AG04449 (cell line): ENCODE measurements around the gene CNTN4.

Source experiments
- CTCF ChIA-PET: fragments of 350-600 bp; formaldehyde crosslinking; extraction: SDS; loops from one replicate; lab custom pipeline; 2021; ENCODE audit warnings: antibody characterized with exemption; lab: Yijun Ruan, JAX
- POLR2A ChIA-PET: fragments of 400-600, 350-600 bp; formaldehyde crosslinking; extraction: SDS; loops from one replicate; lab custom pipeline; 2020; ENCODE audit warnings: antibody characterized with exemption, inconsistent platforms; lab: Yijun Ruan, JAX
- DNase-seq: peaks from one replicate; pipeline ENCODE4 v3.0.0-alpha.2; 2010; ENCODE audit warnings: low read depth, low spot score
- H3K4me3 ChIP-seq: 2 replicates; pipeline ENCODE4 v1.5.1; 2011; ENCODE audit warnings: low read depth, mild to moderate bottlenecking, control low read depth, low read length
- CTCF ChIP-seq: IDR thresholded peaks from one replicate; pipeline ENCODE4 v1.5.1; 2011; ENCODE audit warnings: mild to moderate bottlenecking, moderate library complexity, low read length, control low read depth, inconsistent platforms; ENCODE audit not compliant: insufficient read depth; ENCODE audit errors: missing control alignments

The CNTN4 gene

GRCh38 chr3:3020209-3020608, 921.5 kb downstream of the CNTN4 start:
- ChIA-PET POLR2A (no interaction called here), CTCF (no interaction called here)
- no peak for DNase-seq
- H3K4me3 ChIP-seq, result no peak overlapping the region
- no peak for TF ChIP-seq CTCF

GRCh38 chr3:3023111-3023745, 924.6 kb downstream of the CNTN4 start:
- no peak overlapping the region for H3K4me3 ChIP-seq
- TF ChIP-seq CTCF, result no peak
- CTCF ChIA-PET, result no interaction called here
- no peak for DNase-seq
- POLR2A ChIA-PET, result no interaction called here

- POLR2A ChIA-PET, result no interaction called here
- no peak for TF ChIP-seq CTCF
- CTCF ChIA-PET, result no interaction called here
- DNase-seq, result no peak
- no peak overlapping the region for H3K4me3 ChIP-seq
Observed at GRCh38 chr3:3027976-3028567, 929.4 kb downstream of the CNTN4 start.

- ChIA-PET CTCF (no interaction called here), POLR2A (no interaction called here)
- TF ChIP-seq CTCF, result no peak
- DNase-seq, result no peak
- no peak overlapping the region for H3K4me3 ChIP-seq
Observed at GRCh38 chr3:3031326-3031725, 932.7 kb downstream of the CNTN4 start.

GRCh38 chr3:3037156-3037555, 938.5 kb downstream of the CNTN4 start:
- no peak for DNase-seq
- TF ChIP-seq CTCF, result no peak
- CTCF ChIA-PET, result no interaction called here
- no peak overlapping the region for H3K4me3 ChIP-seq
- POLR2A ChIA-PET, result no interaction called here

GRCh38 chr3:3038201-3038991, 939.7 kb downstream of the CNTN4 start:
- CTCF ChIA-PET, result no interaction called here
- POLR2A ChIA-PET, result no interaction called here
- DNase-seq, result no peak
- H3K4me3 ChIP-seq, result no peak overlapping the region
- TF ChIP-seq CTCF, result no peak
